ENCODE data around the gene RPL15.

RPL15 gene

DNA sequence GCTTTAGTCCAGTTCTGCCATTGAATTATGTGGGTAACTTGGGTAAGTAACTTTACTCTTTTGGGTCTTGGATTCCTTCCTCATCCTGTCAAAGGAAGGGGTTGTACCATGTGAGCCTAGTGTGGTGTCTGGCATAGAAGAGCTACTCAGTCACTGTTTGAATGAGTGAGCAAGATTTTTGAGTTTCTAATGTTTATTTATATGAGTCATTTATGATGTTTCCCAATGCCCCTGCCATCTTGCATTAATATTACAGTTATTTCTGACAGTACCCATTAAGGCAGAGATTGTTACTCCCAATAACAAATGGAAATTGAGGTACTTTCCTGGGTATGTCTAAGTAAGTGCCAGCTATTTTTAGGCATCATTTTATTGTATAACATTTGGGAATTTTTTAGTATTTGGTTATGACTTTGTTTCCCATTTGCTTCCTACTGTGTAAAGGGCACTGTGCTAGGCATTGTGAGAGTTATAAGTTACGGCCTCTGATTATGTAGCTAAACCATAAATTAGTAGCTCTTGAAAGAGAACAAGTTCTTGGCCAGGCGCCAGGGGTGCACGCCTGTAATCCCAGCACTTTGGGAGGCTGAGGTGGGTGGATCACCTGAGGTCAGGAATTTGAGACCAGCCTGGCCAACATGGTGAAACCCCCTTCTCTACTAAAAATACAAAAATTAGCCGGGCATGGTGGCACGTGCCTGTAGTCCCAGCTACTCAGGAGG, 51.7 kb downstream of the RPL15 start:
- DNase-seq = peak; percentile 8

DNA sequence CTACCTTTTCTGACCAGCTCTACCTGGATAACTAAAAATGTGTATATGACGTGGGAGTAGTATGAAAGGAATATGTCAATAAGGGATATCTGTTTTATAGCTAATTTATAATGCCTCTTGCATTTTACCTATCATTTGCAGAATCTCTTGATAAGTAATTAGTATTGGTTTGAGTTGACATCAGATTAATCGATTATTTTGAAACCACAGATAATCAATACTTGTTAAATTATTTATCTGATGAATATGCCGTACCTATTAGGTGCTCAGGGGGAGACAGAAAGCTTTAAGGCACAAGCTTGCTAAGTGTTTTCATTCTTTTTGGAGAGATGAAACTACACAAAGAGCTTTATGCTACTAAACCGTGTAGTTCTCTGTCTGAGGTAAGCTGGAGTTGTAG, 52.5 kb downstream of the RPL15 start:
- DNase-seq = no peak

Measured in NCI-H2227 treated with DMSO at 0.1 percent for 48 hours (cell line).